Astrocyte of the spinal cord (primary cell): ENCODE measurements around the gene ZNRF1.

Experiments used
- DNase-seq: peaks from one replicate; pipeline ENCODE4 v3.0.0; 2011; ENCODE audit warnings: low read depth, low spot score
- H3K4me3 ChIP-seq: 2 replicates; pipeline ENCODE4 v1.5.1; 2011; ENCODE audit warnings: low read depth, mild to moderate bottlenecking, low read length, moderate library complexity
- in situ Hi-C: cut with HindIII; loops from 2 replicates; pipeline ENCODE4 v1.10.0; 2017; ENCODE audit warnings: low sequenced_read_pairs
- TF ChIP-seq, protein P1 (sequence below): IDR thresholded peaks from 2 replicates; pipeline ENCODE4 v1.5.1; 2012; ENCODE audit warnings: low read depth, mild to moderate bottlenecking, low read length, inconsistent platforms

ZNRF1 gene

DNA sequence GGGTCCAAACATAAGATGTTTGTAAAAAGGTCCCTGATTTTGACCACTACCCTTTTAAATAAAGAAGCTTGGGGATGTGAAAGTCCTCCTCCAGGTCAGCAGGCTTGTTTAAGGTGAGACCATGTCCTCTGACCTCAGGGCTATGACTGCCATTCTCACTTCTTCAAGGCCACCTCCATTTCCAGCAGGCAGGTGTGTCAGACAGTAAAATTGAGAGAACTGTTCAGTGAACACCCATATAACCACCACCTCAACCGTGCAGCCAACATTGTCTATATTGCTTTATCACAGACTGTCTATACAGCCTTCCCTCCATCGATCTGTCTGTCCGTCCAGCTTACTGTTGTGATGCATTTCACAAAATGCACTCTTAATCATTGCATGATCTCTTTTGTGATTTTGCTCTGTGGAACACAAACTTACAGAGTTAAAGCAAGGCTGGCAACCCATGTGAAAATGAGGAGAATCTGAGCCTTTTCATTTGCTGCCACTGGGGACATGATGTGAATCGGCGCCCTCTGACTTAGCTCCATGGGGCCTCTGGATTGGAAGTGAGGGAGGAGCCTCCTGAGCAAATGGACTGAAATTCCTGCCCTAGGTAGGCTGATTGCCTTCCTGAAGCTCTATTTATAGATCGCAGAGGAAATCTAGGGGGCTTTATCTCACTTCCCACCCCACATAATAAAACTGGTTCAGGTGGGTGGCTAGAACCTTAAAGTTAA lies 53.8 kb downstream of the ZNRF1 start:
- in situ Hi-C loops: no loop called here
- no peak overlapping the region for H3K4me3 ChIP-seq
- DNase-seq: no peak

DNA sequence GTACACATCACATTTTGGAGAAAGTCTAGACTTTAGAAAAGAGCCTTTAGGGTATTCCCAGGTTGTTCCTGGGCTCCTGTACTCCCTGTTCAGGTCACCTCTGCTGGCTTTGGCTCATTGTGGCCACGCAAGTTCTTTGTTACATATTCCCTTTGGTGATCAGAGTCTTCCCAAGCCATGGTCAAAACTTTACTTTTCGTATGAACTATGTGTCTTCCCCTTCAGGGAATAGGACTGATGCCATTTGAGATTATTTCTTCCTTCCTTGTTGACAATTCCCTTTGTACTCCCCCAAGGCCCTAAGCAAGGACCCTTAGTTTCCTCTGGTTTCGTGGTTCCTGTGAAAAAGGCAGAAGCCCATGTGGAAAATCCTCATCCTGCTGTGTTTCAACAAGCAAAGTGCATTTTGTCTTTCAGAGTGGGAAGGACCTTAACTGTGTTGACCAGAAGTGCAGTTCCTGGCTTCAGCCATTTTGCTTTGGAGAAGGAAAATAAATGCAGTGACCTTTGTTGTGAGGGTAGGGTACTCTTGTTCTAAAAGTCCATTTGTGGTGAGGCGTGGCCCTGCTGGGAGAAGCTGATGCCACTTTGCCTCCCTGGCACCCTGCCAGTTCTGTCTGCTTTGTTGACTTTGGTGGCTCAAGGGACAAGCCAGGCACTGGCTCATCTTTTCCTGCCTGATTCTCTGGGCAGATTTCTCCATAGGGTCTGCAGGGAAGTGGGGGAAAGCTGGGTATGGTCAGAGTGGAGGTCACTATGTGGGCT lies 55.1 kb downstream of the ZNRF1 start:
- no peak overlapping the region for H3K4me3 ChIP-seq
- no peak for DNase-seq
- in situ Hi-C loops: no loop called here
- TF ChIP-seq, protein P1, sequence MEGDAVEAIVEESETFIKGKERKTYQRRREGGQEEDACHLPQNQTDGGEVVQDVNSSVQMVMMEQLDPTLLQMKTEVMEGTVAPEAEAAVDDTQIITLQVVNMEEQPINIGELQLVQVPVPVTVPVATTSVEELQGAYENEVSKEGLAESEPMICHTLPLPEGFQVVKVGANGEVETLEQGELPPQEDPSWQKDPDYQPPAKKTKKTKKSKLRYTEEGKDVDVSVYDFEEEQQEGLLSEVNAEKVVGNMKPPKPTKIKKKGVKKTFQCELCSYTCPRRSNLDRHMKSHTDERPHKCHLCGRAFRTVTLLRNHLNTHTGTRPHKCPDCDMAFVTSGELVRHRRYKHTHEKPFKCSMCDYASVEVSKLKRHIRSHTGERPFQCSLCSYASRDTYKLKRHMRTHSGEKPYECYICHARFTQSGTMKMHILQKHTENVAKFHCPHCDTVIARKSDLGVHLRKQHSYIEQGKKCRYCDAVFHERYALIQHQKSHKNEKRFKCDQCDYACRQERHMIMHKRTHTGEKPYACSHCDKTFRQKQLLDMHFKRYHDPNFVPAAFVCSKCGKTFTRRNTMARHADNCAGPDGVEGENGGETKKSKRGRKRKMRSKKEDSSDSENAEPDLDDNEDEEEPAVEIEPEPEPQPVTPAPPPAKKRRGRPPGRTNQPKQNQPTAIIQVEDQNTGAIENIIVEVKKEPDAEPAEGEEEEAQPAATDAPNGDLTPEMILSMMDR: no peak

More for the DNA sequence above, 53.8 kb downstream of the ZNRF1 start:
- TF ChIP-seq, protein P1: no peak

DNA sequence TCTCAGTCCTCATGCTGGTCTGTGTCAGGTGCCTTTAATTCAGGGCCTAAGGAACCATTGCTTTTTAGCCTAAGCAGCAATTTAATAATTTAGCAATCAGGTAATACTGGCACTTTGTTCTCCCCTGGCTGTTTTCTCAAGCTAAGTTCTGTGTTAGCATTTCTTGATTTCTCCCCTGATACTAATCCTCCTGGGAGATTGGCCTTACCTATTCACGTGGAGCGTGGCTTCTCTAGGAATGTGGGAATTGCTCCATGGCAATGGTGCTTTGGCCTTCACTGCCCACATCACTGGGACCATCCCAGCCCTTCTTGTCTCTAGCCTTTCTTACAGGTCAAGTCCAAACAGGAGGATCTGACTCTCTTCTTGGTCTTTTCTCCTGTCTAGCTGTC lies 55.7 kb downstream of the ZNRF1 start:
- DNase-seq: no peak
- TF ChIP-seq, protein P1: no peak
- in situ Hi-C loops: no loop called here
- no peak overlapping the region for H3K4me3 ChIP-seq

DNA sequence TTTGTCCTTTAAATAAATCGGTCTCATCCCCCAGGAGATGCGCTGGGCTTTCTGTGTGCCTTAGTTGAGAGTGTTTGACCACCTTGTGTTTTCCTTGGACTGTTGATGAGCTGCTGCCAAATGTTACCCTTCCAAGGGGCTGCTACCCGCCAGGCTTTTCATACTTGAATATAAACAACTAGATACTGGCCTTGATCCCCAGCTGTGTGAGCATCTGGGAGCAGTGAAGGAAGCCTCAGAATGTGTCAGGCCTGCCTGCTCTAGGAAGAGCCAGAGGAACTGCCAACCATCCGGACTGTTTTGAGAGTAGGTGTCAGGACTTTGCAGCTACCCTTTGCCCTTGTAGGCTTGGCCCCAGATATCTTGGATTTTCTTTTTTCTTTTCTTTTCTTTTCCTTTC lies 60.0 kb downstream of the ZNRF1 start:
- DNase-seq: no peak
- TF ChIP-seq, protein P1: no peak
- no peak overlapping the region for H3K4me3 ChIP-seq
- in situ Hi-C loops: no loop called here

DNA sequence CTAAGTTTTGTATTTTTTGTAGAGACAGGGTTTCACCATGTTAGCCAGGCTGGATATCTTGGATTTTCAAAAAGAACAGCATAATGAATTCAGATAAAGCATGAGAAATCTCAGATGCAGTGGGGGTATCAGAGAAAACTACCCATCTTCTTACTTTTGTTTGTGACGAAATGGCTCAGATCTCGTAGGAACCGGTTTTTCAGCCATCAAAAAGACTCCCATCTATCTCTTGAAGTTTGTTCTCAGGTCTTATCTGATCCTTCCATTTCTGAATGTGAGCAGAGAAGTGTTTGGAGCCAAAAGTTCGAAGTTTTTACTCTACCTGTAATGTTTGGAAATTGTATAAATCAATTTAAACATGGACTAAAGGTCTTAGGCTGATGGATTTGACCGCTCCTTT lies 60.6 kb downstream of the ZNRF1 start:
- TF ChIP-seq, protein P1: no peak
- no peak for DNase-seq
- in situ Hi-C loops: no loop called here
- no peak overlapping the region for H3K4me3 ChIP-seq

DNA sequence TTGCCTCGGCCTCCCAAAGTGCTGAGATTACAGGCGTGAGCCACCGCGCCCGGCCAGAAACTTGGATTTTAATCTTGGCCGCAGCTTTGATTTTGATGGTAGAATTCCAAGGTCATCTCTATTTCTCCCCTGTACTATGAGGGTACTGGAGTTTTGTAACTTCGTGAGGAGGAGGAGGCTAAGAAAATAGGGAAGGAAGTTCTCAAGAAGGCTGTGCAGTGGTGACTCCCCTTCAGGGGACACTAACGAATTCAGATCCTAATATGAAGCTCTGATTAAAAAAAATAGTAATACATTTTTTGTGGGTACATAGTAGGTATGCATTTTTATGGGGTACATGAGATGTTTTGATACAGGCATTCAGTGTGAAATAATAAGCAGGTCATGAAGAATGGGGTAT lies 61.9 kb downstream of the ZNRF1 start:
- DNase-seq: no peak
- TF ChIP-seq, protein P1: no peak
- in situ Hi-C loops: no loop called here
- no peak overlapping the region for H3K4me3 ChIP-seq
